ENCODE results near the gene NKTR.
"Not testable (repeated sequence)": the region's sequence is repeated elsewhere in the genome, so short reads cannot be mapped to it uniquely, and the experiment has no call there.

Gene NKTR

DNA sequence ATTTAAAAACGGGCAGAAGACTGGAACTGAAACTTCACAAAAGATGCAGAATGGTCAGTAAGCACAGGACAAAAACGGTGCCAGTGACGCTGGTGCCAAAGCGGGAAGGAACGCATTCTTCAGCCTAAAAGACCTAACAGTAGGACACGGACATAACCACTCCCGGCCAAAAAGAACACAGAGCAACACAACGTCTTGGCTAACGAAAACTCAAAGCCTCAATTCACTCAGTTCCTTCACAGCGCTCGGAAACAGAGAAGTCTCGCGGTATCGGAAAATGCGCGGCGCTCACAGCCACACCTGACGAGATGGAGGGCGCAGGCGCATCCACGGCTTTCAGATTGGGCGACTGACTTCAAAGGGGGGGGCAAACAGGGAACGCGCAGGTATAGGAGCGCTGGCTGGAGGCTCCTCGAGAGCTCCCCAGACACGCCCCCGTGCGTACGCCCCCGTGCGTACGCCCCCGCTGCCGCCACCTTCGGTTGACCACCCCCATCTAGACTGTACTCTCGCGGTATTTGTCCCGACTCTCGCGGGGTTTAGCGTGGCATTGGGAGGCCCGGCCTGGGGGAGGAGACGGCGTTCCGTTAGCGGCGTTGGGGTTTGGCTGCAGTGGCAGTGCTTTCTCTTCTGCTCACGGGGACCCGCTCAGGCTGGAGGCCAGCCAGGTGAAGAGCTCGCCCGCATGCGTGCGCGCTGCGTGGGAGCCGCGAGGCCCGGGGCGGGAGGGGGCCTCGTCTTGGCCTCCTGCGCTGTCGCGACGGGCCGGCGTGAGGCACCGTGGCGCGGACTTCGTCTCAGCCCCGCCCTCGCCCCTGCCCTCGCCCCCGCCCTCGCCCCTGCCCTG is at the start of gene NKTR:
NKTR (plus strand) TSS at position 576 of the 847 bp plus-strand sequence. CDS start 321 bp downstream, outside the sequence.
- H3K4me3 ChIP-seq (ENCODE audit: low read depth in 1 of 2, low read length in 2 of 2): peak within 1 kb of the TSS; percentile 75
- H3K27me3 ChIP-seq (ENCODE audit: control insufficient read depth in 1 of 2, insufficient read depth in 2 of 2, low read length in 2 of 2): no peaks in the 10 kb centered on the region
- peak within 1 kb of the TSS; percentile 63 for H3K9ac ChIP-seq (ENCODE audit: low read length)
- peaks cover 23% of the 10 kb centered on the region for H3K4me1 ChIP-seq (ENCODE audit: insufficient read depth, low read length)
- H3K9me3 ChIP-seq (ENCODE audit: low read length): no peaks in the 10 kb centered on the region
- H3K27ac ChIP-seq (ENCODE audit: low read depth, low read length): peak within 1 kb of the TSS; percentile 97
- no peaks in the 10 kb centered on the region for H3K36me3 ChIP-seq (ENCODE audit: insufficient read depth, low read length)

DNA sequence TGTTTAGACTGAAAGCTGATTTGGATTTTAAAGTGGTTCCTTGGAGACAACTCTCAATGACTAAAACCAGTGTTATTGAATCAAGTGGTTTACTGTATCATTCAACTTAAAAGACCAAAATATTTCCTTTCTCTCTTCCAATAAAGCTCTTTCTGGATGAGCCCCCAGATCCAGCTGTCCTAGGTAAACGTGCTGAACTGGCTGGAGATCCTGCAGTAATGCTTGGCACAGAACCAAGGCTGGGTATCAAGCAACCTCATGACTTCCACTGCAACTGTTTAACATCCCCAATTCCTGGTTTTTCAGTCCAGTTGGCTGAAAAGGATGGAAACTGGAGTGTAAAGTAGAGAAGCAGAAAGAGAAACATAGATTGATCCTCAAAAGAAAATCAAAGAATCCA is 47.7 kb upstream of the NKTR start:
- no peaks in the 10 kb centered on the region for H3K4me1 ChIP-seq (ENCODE audit: insufficient read depth, low read length)
- H3K27me3 ChIP-seq (ENCODE audit: control insufficient read depth in 1 of 2, insufficient read depth in 2 of 2, low read length in 2 of 2): no peaks in the 10 kb centered on the region
- H3K36me3 ChIP-seq (ENCODE audit: insufficient read depth, low read length): peaks cover 58% of the 10 kb centered on the region
- H3K9ac ChIP-seq (ENCODE audit: low read length): no peak overlapping the region
- H3K27ac ChIP-seq (ENCODE audit: low read depth, low read length): no peak overlapping the region
- H3K9me3 ChIP-seq (ENCODE audit: low read length): no peaks in the 10 kb centered on the region
- no peak overlapping the region for H3K4me3 ChIP-seq (ENCODE audit: low read depth in 1 of 2, low read length in 2 of 2)

DNA sequence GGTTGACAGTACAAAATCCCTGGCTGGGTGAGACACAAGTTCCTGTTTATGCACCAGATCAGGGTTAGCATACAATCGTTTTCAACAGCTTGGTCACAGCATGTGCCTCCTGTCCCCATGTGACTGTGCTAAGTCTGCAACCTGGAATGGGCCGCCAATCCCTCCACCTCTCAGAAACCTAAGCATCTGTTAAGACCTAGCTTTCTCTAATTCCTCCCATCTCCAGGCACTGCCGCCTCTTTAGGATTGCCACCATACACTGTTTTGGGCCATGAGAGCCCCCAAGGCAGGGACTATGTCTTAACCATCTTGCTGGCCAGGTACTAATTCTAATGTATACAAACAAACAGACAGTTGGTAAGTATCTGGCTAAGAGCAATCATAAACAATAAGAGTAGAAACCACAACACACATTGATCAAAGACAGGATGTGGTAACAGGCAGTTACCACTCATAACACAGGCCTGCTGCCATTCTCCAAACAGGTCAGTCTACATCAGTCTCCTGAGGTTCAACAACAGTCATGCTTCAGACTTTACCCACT is 44.3 kb upstream of the NKTR start:
- Histone ChIP-seq H3K4me1 (ENCODE audit: insufficient read depth, low read length) (no peaks in the 10 kb centered on the region), H3K9ac (ENCODE audit: low read length) (no peak overlapping the region), H3K4me3 (ENCODE audit: low read depth in 1 of 2, low read length in 2 of 2) (no peak overlapping the region), H3K9me3 (ENCODE audit: low read length) (no peaks in the 10 kb centered on the region), H3K27me3 (ENCODE audit: control insufficient read depth in 1 of 2, insufficient read depth in 2 of 2, low read length in 2 of 2) (no peaks in the 10 kb centered on the region), H3K27ac (ENCODE audit: low read depth, low read length) (no peak overlapping the region), H3K36me3 (ENCODE audit: insufficient read depth, low read length) (peaks cover 68% of the 10 kb centered on the region)

DNA sequence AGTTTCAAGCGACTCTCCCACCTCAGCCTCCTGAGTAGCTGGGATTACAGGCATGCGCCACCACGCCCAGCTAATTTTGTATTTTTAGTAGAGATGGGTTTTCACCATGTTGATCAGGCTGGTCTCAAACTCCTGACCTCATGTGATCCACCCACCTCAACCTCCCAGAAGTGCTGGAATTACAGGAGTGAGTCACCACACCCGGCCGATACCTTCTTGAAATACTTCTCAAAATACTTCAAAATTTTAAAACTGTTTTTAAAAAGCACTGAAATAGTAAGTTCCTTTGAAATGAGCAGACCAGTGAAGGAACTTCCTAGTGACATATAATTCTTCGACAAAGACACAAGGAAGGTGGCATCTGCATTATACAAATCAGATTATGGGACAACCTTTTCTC is 43.7 kb upstream of the NKTR start:
- not testable (repeated sequence) for H3K4me3 ChIP-seq (ENCODE audit: low read depth in 1 of 2, low read length in 2 of 2); H3K9ac ChIP-seq (ENCODE audit: low read length); H3K4me1 ChIP-seq (ENCODE audit: insufficient read depth, low read length); H3K27ac ChIP-seq (ENCODE audit: low read depth, low read length); H3K27me3 ChIP-seq (ENCODE audit: control insufficient read depth in 1 of 2, insufficient read depth in 2 of 2, low read length in 2 of 2); H3K9me3 ChIP-seq (ENCODE audit: low read length)
- H3K36me3 ChIP-seq (ENCODE audit: insufficient read depth, low read length): peaks cover 68% of the 10 kb centered on the region

DNA sequence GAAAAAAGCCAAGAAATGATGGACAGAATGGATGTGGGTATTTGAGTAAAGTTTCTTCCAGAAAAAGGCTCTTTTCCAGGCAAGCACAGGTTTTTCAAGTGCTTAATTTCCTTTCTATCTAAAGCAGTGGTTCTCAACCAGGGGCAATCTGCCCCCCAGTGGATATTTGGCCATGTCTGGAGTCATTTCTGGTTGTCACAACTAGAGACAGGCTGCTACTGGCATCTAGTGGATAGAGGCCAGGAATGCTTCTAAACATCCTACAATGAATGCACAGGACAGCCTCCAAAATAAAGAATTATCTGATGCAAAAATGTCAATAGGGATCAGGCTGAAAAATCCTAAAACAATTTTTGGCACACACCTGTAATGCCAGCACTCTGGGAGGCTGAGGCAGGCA is 42.6 kb upstream of the NKTR start:
- no peak overlapping the region for H3K9ac ChIP-seq (ENCODE audit: low read length)
- H3K36me3 ChIP-seq (ENCODE audit: insufficient read depth, low read length): peaks cover 70% of the 10 kb centered on the region
- H3K27ac ChIP-seq (ENCODE audit: low read depth, low read length): no peak overlapping the region
- no peaks in the 10 kb centered on the region for H3K4me1 ChIP-seq (ENCODE audit: insufficient read depth, low read length)
- H3K27me3 ChIP-seq (ENCODE audit: control insufficient read depth in 1 of 2, insufficient read depth in 2 of 2, low read length in 2 of 2): no peaks in the 10 kb centered on the region
- H3K9me3 ChIP-seq (ENCODE audit: low read length): no peaks in the 10 kb centered on the region
- no peak overlapping the region for H3K4me3 ChIP-seq (ENCODE audit: low read depth in 1 of 2, low read length in 2 of 2)

DNA sequence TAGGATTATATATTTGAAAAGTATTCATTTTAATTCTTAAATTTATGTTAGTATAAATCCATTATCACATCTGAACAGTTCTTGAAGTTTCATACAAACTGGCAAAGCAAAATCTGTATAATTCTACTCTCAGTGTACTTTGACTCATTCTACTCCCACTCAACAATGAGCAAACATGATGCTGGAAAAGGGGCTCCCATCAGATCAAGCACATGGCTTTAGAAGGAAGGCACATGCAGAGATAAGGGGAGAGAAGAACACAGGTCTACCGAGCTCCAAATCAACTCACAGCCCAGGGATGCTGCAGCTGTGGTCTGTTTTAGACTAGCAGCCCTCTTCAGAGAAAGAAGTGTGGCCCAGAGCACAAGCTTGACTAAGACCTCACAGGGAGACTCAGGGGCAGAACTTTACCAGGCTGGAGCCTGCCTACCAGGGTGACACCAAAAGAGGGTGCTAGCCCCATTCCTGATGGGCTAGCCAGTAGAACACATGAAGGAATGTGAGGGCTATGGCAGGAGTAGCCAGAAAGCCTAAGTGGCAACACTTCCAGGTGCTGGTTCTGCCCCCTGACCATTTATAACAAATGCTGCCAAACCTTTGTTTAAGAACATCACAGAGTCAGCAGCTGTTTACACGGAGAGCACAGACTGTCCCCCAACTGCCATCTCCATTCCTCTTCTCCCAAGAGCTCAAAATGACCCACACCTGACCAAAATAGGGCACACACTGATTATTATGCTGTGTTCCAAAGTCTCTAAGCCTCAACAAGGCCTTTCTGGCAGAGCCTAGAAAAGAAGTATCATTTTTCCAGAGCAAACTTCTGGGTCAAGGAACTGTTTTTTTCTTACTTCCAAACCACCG is 38.2 kb upstream of the NKTR start:
- H3K4me1 ChIP-seq (ENCODE audit: insufficient read depth, low read length): no peaks in the 10 kb centered on the region
- H3K9me3 ChIP-seq (ENCODE audit: low read length): no peaks in the 10 kb centered on the region
- H3K27ac ChIP-seq (ENCODE audit: low read depth, low read length): no peak overlapping the region
- H3K36me3 ChIP-seq (ENCODE audit: insufficient read depth, low read length): peaks cover 62% of the 10 kb centered on the region
- H3K4me3 ChIP-seq (ENCODE audit: low read depth in 1 of 2, low read length in 2 of 2): no peak overlapping the region
- no peak overlapping the region for H3K9ac ChIP-seq (ENCODE audit: low read length)
- H3K27me3 ChIP-seq (ENCODE audit: control insufficient read depth in 1 of 2, insufficient read depth in 2 of 2, low read length in 2 of 2): no peaks in the 10 kb centered on the region

DNA sequence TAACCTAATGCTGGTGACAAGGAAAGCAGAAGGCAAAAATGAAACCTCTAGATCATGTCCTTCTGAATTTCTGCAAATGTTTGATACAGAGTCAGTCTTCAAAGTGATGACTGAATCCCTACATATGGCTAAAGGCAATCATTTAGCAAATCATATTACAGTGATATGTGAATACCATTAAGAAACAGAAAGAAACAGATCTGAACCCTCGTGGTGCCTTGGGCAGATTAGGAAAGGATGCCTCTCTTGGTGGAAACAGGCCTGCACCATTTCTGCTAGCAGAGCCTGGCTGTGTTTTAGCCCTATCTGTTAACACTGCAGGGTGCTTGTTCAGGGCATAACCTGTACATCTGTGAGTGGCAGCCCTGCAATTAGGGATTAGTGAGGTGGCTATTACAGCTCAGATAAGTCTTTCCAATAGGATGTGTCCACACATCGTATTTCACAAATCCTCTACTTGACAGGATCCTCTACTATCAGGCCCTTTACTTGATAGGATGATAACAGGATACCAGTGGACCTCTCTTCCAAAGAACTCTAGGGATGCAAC is 30.8 kb upstream of the NKTR start:
- peaks cover 24% of the 10 kb centered on the region for H3K36me3 ChIP-seq (ENCODE audit: insufficient read depth, low read length)

DNA sequence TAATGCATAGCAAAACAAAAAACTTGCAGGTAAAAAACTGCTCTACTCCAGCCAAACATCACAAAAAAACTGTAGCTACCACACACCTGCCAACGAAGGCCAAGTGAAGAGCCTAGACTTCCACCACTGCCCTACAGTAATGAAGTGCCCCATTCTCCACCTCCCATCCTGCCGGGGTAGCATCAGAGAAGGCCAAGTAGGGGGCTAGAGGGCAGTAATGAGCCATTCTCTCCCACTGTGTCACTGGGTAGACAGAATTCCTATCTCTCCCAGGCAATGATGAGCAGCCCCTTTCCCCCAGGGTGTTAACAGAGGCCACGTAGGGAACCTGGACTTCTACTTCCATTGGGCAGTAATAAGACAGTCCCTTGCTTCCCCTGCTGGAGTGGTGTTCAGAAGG is 28.2 kb upstream of the NKTR start:
- H3K27me3 ChIP-seq (ENCODE audit: control insufficient read depth in 1 of 2, insufficient read depth in 2 of 2, low read length in 2 of 2): no peaks in the 10 kb centered on the region
- no peaks in the 10 kb centered on the region for H3K9me3 ChIP-seq (ENCODE audit: low read length)
- no peaks in the 10 kb centered on the region for H3K4me1 ChIP-seq (ENCODE audit: insufficient read depth, low read length)
- no peak overlapping the region for H3K9ac ChIP-seq (ENCODE audit: low read length)
- H3K27ac ChIP-seq (ENCODE audit: low read depth, low read length): no peak overlapping the region
- H3K36me3 ChIP-seq (ENCODE audit: insufficient read depth, low read length): peaks cover 8% of the 10 kb centered on the region
- H3K4me3 ChIP-seq (ENCODE audit: low read depth in 1 of 2, low read length in 2 of 2): no peak overlapping the region

More for the DNA sequence above, 30.8 kb upstream of the NKTR start:
- Histone ChIP-seq H3K4me1 (ENCODE audit: insufficient read depth, low read length) (no peaks in the 10 kb centered on the region), H3K4me3 (ENCODE audit: low read depth in 1 of 2, low read length in 2 of 2) (no peak overlapping the region), H3K27ac (ENCODE audit: low read depth, low read length) (no peak overlapping the region), H3K27me3 (ENCODE audit: control insufficient read depth in 1 of 2, insufficient read depth in 2 of 2, low read length in 2 of 2) (no peaks in the 10 kb centered on the region), H3K9ac (ENCODE audit: low read length) (no peak overlapping the region), H3K9me3 (ENCODE audit: low read length) (no peaks in the 10 kb centered on the region)

DNA sequence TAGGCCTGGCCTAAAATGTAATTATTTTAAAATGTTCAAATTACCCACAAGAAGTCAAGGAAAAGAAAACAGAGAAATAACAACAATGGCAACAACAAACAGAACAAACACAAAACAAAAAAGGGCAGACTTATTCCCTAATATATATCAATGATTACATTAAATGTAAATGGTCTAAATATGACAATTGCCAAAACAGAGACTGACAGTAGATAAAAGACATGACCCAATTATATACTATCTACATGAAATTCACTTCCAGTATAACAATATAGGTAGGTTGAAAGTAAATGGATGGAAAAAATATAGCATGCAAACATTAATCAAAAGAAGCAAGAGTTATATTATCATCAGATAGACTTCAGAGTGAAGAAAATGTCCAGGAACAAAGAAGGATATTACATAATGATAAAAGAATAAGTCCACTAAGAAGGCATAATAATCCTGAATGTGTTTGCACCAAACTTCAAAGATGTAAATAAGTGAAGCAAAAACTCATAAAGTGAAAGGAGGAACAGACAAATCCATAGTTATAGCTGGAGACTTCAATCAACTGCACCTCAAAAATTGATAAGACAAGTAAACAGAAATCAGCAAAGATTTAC is 25.2 kb upstream of the NKTR start:
- H3K36me3 ChIP-seq (ENCODE audit: insufficient read depth, low read length): peaks cover 4% of the 10 kb centered on the region

DNA sequence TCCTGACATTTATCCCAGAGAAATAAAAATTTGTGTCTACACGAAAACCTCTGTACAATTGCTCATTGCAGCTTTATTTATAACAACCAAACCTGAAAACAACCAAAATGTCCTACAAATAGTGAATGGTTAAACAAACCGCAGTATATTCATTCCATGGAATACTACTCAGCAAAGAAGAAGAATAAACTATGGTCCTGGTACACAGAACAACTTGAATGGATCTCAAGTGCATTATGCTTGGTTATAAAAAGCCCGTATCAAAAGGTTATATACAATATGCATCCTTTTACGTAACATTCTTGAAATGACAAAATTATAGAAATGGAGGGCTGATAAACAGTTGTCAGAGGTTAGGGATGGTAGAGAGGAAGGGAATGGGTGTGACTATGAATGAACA is 22.4 kb upstream of the NKTR start:
- Histone ChIP-seq H3K27ac (ENCODE audit: low read depth, low read length) (no peak overlapping the region), H3K9ac (ENCODE audit: low read length) (no peak overlapping the region), H3K9me3 (ENCODE audit: low read length) (no peaks in the 10 kb centered on the region), H3K4me3 (ENCODE audit: low read depth in 1 of 2, low read length in 2 of 2) (no peak overlapping the region), H3K27me3 (ENCODE audit: control insufficient read depth in 1 of 2, insufficient read depth in 2 of 2, low read length in 2 of 2) (no peaks in the 10 kb centered on the region), H3K4me1 (ENCODE audit: insufficient read depth, low read length) (peaks cover 25% of the 10 kb centered on the region), H3K36me3 (ENCODE audit: insufficient read depth, low read length) (peaks cover 4% of the 10 kb centered on the region)

More for the DNA sequence above, 25.2 kb upstream of the NKTR start:
- Histone ChIP-seq H3K27ac (ENCODE audit: low read depth, low read length) (no peak overlapping the region), H3K9ac (ENCODE audit: low read length) (no peak overlapping the region), H3K4me1 (ENCODE audit: insufficient read depth, low read length) (peaks cover 8% of the 10 kb centered on the region), H3K9me3 (ENCODE audit: low read length) (no peaks in the 10 kb centered on the region), H3K4me3 (ENCODE audit: low read depth in 1 of 2, low read length in 2 of 2) (no peak overlapping the region), H3K27me3 (ENCODE audit: control insufficient read depth in 1 of 2, insufficient read depth in 2 of 2, low read length in 2 of 2) (no peaks in the 10 kb centered on the region)

DNA sequence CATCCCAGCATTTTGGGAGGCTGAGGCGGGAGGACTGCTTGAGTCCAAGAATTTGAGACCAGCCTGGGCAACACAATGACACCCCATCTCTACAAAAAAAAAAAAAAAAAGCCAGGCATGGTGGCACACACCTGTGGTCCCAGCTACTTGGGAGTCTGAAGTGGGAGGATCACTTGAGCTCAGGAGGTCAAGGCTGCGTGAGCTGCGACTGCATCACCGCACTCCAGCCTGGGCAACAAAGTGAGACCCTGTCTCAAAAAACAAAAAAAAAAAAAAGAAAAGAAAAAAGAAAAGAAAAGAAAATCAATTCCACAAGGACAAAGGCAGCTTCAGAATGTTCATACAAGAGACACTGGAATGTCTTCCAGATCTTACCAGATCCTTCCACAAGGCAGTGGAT is 21.1 kb upstream of the NKTR start:
- not testable (repeated sequence) for H3K9ac ChIP-seq (ENCODE audit: low read length); H3K36me3 ChIP-seq (ENCODE audit: insufficient read depth, low read length); H3K27me3 ChIP-seq (ENCODE audit: control insufficient read depth in 1 of 2, insufficient read depth in 2 of 2, low read length in 2 of 2); H3K9me3 ChIP-seq (ENCODE audit: low read length); H3K27ac ChIP-seq (ENCODE audit: low read depth, low read length); H3K4me3 ChIP-seq (ENCODE audit: low read depth in 1 of 2, low read length in 2 of 2)
- peaks cover 25% of the 10 kb centered on the region for H3K4me1 ChIP-seq (ENCODE audit: insufficient read depth, low read length)
